Lower leg skin (tissue), 3 donors: ENCODE measurements around the gene YWHAG.

ENCODE experiments used
- POLR2A ChIP-seq, 2 donors: fragments of 450-650 bp; IDR thresholded peaks; one replicate each; pipeline ENCODE4 v1.6.1; 2016 to 2017; ENCODE audit warnings: antibody characterized with exemption in 2 of 2, mild to moderate bottlenecking in 1 of 2, moderate library complexity in 1 of 2
- TF ChIP-seq, protein P1 (sequence below), 3 donors: fragments of 450-650 bp; IDR thresholded peaks; one replicate each; pipeline ENCODE4 v1.5.1; 2016; ENCODE audit warnings: antibody characterized with exemption in 3 of 3, mild to moderate bottlenecking in 3 of 3, moderate library complexity in 2 of 3

DNA sequence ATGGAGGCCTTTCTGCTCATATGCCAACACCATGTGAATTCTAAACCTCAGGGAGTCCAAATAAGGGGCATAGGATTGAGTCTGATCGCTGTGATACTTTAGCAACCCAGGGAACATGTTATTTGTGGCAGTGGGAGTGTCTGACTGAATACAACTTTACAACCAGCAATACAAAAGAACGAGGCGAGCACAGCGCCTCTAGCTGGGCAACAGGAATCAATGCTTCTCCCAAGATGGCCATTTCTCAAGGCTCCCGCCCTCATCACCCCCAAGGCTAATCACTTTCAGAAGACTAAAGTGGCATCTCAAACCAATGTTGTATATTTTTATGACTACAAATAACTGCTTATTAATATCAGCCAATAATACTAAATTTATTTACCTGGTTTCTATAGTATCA lies 28.1 kb downstream of the YWHAG start:
- TF ChIP-seq, protein P1, sequence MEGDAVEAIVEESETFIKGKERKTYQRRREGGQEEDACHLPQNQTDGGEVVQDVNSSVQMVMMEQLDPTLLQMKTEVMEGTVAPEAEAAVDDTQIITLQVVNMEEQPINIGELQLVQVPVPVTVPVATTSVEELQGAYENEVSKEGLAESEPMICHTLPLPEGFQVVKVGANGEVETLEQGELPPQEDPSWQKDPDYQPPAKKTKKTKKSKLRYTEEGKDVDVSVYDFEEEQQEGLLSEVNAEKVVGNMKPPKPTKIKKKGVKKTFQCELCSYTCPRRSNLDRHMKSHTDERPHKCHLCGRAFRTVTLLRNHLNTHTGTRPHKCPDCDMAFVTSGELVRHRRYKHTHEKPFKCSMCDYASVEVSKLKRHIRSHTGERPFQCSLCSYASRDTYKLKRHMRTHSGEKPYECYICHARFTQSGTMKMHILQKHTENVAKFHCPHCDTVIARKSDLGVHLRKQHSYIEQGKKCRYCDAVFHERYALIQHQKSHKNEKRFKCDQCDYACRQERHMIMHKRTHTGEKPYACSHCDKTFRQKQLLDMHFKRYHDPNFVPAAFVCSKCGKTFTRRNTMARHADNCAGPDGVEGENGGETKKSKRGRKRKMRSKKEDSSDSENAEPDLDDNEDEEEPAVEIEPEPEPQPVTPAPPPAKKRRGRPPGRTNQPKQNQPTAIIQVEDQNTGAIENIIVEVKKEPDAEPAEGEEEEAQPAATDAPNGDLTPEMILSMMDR (IDR thresholded peaks at IDR 0.05) = no peak
- no peak for TF ChIP-seq POLR2A (IDR thresholded peaks at IDR 0.05)
